ENCODE results near the gene ZNRF4.

ZNRF4 gene

DNA sequence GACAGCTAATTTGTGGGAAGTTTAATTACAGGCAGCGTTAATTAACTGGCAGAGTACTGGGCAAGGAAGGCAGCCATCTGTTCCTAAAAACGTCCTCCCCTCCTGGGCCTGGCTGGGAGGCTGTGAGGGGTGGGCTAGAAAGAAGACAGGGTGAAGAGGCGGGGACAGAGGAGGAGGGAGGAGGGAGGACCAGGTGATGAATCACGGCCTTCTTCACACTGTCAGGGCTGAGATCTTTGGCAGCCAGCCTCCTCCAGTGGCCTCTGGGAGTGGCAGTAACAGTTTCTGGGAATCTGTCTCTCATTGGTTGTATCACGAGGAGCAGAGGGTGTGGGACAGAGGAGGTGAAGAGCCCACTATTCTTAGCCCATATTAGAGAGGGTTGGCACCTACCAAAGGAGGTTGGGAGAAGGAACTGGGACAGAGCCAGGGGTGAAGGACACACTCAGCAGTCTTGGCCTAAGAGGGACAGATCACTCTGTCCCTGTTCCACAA is 9.6 kb upstream of the ZNRF4 start:
- no peaks in the 10 kb centered on the region for H3K9me2 ChIP-seq (ENCODE audit: low read depth, low read length)
- TF ChIP-seq EZH2 (IDR thresholded peaks at IDR 0.05; ENCODE audit: borderline replicate concordance, low read length), result no peak
- TF ChIP-seq, protein P1, sequence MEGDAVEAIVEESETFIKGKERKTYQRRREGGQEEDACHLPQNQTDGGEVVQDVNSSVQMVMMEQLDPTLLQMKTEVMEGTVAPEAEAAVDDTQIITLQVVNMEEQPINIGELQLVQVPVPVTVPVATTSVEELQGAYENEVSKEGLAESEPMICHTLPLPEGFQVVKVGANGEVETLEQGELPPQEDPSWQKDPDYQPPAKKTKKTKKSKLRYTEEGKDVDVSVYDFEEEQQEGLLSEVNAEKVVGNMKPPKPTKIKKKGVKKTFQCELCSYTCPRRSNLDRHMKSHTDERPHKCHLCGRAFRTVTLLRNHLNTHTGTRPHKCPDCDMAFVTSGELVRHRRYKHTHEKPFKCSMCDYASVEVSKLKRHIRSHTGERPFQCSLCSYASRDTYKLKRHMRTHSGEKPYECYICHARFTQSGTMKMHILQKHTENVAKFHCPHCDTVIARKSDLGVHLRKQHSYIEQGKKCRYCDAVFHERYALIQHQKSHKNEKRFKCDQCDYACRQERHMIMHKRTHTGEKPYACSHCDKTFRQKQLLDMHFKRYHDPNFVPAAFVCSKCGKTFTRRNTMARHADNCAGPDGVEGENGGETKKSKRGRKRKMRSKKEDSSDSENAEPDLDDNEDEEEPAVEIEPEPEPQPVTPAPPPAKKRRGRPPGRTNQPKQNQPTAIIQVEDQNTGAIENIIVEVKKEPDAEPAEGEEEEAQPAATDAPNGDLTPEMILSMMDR (IDR thresholded peaks at IDR 0.05; ENCODE audit: low read length), result no peak

DNA sequence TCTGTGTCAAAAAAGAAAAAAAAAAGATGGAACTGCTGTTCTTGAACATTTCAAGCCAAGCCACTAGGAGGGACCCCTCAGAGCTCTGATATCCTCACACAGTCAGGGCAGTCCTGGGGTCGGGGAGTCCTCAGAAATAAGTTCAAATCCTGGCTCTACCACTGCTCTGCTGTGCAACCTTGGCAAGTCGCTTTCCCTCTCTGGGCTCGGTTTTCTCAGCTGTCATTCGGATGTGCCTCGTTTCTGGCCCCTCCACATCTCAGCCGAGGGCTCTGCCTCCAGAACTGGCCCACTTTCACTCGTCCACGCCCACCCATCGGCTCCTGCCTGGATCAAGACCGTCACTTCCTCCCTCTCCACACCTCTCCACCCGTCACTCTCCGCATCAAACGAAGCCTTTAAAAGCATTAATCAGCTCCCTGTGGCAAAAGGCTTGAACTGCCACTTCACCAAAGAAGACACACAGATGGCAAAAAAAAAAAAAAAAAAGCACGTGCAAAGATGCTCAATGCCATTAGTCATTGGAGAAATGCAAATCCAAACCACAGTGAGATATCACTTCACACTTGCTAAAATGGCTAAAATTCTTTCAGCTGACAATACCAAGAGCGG is 7.4 kb upstream of the ZNRF4 start:
- no peaks in the 10 kb centered on the region for H3K9me2 ChIP-seq (ENCODE audit: low read depth, low read length)
- no peak overlapping the region for H3K4me3 ChIP-seq (ENCODE audit: low read depth, low read length, poor library complexity, severe bottlenecking)
- no peak overlapping the region for H3K27ac ChIP-seq (ENCODE audit: low read depth, low read length, poor library complexity, severe bottlenecking)
- no peaks in the 10 kb centered on the region for H4K20me1 ChIP-seq (ENCODE audit: insufficient read depth, low read length)
- H3K9me3 ChIP-seq (ENCODE audit: low read length), result no peaks in the 10 kb centered on the region
- TF ChIP-seq EZH2 (IDR thresholded peaks at IDR 0.05; ENCODE audit: borderline replicate concordance, low read length), result no peak
- TF ChIP-seq, protein P1 (IDR thresholded peaks at IDR 0.05; ENCODE audit: low read length), result no peak
- no peak overlapping the region for H2AFZ ChIP-seq (ENCODE audit: low read length)
- no peaks in the 10 kb centered on the region for H3K4me1 ChIP-seq (ENCODE audit: insufficient read depth, low read length, severe bottlenecking)
- H3K79me2 ChIP-seq (ENCODE audit: insufficient read depth, low read length), result no peaks in the 10 kb centered on the region
- H3F3A ChIP-seq (ENCODE audit: insufficient read depth, low read length), result no peaks in the 10 kb centered on the region
- no peak overlapping the region for H3K9ac ChIP-seq (ENCODE audit: low read length)
- H3K27me3 ChIP-seq (ENCODE audit: insufficient read depth, low read length), result peaks cover 12% of the 10 kb centered on the region
- no peaks in the 10 kb centered on the region for H3K36me3 ChIP-seq (ENCODE audit: insufficient read depth, low read length)
- no peak overlapping the region for H3K4me2 ChIP-seq (ENCODE audit: low read length)

More for the DNA sequence above, 9.6 kb upstream of the ZNRF4 start:
- no peaks in the 10 kb centered on the region for H4K20me1 ChIP-seq (ENCODE audit: insufficient read depth, low read length)
- no peak overlapping the region for H3K4me2 ChIP-seq (ENCODE audit: low read length)
- no peaks in the 10 kb centered on the region for H3K4me1 ChIP-seq (ENCODE audit: insufficient read depth, low read length, severe bottlenecking)
- no peaks in the 10 kb centered on the region for H3K79me2 ChIP-seq (ENCODE audit: insufficient read depth, low read length)
- H3K9ac ChIP-seq (ENCODE audit: low read length), result no peak overlapping the region
- H3K36me3 ChIP-seq (ENCODE audit: insufficient read depth, low read length), result no peaks in the 10 kb centered on the region
- H3K9me3 ChIP-seq (ENCODE audit: low read length), result no peaks in the 10 kb centered on the region
- H3K27me3 ChIP-seq (ENCODE audit: insufficient read depth, low read length), result peaks cover 12% of the 10 kb centered on the region
- H3K27ac ChIP-seq (ENCODE audit: low read depth, low read length, poor library complexity, severe bottlenecking), result no peak overlapping the region
- no peak overlapping the region for H2AFZ ChIP-seq (ENCODE audit: low read length)
- no peaks in the 10 kb centered on the region for H3F3A ChIP-seq (ENCODE audit: insufficient read depth, low read length)
- no peak overlapping the region for H3K4me3 ChIP-seq (ENCODE audit: low read depth, low read length, poor library complexity, severe bottlenecking)

DNA sequence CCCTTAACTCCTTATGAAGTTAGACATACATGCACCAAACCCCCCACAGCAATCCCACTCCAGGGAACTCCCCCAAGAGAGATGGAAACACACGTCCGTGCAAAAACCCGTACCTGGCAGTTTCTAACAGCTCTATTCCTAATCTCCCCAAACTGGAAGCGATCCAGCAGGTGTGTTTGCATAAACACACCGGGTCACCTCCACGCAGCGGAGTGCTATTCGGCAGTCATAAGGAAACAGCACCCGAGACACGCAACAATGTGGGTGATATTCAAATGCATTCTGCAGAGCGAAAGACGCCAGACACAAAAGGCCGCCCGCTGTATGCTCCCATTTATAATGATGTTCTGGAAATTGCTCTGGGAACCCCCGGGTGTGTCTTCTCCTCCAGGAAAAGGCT is 6.8 kb upstream of the ZNRF4 start:
- no peak for TF ChIP-seq EZH2 (IDR thresholded peaks at IDR 0.05; ENCODE audit: borderline replicate concordance, low read length)
- TF ChIP-seq, protein P1 (IDR thresholded peaks at IDR 0.05; ENCODE audit: low read length), result no peak
- H3K9me2 ChIP-seq (ENCODE audit: low read depth, low read length), result no peaks in the 10 kb centered on the region

More for the DNA sequence above, 6.8 kb upstream of the ZNRF4 start:
- H3K4me1 ChIP-seq (ENCODE audit: insufficient read depth, low read length, severe bottlenecking), result no peaks in the 10 kb centered on the region
- no peaks in the 10 kb centered on the region for H3K79me2 ChIP-seq (ENCODE audit: insufficient read depth, low read length)
- no peak overlapping the region for H3K4me2 ChIP-seq (ENCODE audit: low read length)
- no peak overlapping the region for H2AFZ ChIP-seq (ENCODE audit: low read length)
- no peaks in the 10 kb centered on the region for H3K36me3 ChIP-seq (ENCODE audit: insufficient read depth, low read length)
- peaks cover 12% of the 10 kb centered on the region for H3K27me3 ChIP-seq (ENCODE audit: insufficient read depth, low read length)
- no peak overlapping the region for H3K4me3 ChIP-seq (ENCODE audit: low read depth, low read length, poor library complexity, severe bottlenecking)
- no peaks in the 10 kb centered on the region for H4K20me1 ChIP-seq (ENCODE audit: insufficient read depth, low read length)
- H3K9ac ChIP-seq (ENCODE audit: low read length), result no peak overlapping the region
- no peak overlapping the region for H3K27ac ChIP-seq (ENCODE audit: low read depth, low read length, poor library complexity, severe bottlenecking)
- no peaks in the 10 kb centered on the region for H3F3A ChIP-seq (ENCODE audit: insufficient read depth, low read length)
- no peaks in the 10 kb centered on the region for H3K9me3 ChIP-seq (ENCODE audit: low read length)
